Renal cortical epithelial cell (primary cell): Measurements from ENCODE around the gene NABP1. TPM values are rescaled to one million over a fixed set of nuclear protein-coding genes. Genes with fewer than 3 reads are reported as not detected.

Experiments
- DNase-seq: peaks from one replicate; pipeline ENCODE4 v3.0.0-alpha.2; 2011; ENCODE audit warnings: low read depth
- total RNA-seq: library from RNA; depleted of rRNA; stranded (reverse); fragments of >200 nt; gene quantifications from 2 replicates; pipeline ENCODE4 v1.2.3, GENCODE V29; 2014

The NABP1 gene
- total RNA-seq, 1 donor from 2014 or later = 179 TPM

DNA sequence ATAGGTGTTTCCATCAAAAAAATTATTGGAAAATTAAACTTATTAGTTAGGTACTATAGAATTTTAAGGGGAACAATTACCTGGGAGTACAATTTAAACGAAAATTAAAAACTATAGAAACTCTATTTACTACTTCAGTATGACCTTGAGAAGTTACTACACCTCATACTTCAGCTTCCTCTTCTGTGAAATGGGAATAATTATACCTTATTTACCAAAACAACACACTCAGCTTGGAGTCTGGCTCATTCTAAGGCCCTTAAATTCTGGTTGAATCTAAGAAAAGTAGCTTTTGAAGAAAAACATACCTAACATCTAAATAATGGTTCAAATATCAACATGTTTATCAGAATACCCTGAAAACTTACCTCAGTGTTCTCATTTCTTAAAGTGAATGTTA, 2.7 kb downstream of the NABP1 start:
- no peak for DNase-seq

DNA sequence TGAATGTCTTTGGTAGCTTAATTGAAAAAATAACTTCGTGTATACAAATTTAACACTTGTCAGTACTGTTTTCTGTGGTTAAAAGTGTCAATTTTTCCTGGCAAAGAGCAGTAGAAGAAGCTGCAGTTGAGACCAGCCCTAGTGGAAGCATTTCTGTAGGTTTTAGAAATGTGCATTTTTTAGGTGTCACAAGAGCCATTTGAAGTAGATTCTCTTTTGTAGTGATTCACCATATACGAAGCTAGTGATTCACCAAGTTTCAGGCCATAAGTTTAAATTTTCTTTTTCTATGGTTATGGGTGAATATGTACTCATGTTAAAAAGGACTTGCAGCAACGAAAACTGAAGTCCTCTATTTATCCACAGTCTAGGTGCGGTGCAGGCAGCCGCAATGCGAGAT, 4.2 kb downstream of the NABP1 start:
- no peak for DNase-seq

- DNase-seq = no peak
Measured at GRCh38 chr2:191686066-191686465, 8.1 kb downstream of the NABP1 start.

DNA sequence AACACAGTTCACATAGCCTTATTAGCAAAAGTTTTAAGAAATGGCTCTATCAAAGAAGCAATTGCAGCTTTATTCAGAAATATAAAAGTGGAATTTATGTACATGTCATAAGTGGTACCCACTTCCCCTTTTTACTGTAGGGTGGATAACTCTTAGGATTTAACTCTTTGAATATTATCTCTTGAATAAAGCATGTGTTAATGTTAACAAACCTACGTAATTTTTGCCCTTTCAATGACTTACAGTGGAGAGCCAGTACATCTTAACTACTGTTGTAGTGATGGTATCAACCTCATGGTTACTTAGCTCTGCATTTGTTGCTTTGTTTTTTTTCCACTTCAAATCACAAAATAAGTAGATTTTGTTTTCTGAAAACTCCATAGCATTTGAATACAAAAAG, 8.8 kb downstream of the NABP1 start:
- no peak for DNase-seq

GRCh38 chr2:191687867-191688266, 9.9 kb downstream of the NABP1 start:
- peak; percentile 69 for DNase-seq

DNA sequence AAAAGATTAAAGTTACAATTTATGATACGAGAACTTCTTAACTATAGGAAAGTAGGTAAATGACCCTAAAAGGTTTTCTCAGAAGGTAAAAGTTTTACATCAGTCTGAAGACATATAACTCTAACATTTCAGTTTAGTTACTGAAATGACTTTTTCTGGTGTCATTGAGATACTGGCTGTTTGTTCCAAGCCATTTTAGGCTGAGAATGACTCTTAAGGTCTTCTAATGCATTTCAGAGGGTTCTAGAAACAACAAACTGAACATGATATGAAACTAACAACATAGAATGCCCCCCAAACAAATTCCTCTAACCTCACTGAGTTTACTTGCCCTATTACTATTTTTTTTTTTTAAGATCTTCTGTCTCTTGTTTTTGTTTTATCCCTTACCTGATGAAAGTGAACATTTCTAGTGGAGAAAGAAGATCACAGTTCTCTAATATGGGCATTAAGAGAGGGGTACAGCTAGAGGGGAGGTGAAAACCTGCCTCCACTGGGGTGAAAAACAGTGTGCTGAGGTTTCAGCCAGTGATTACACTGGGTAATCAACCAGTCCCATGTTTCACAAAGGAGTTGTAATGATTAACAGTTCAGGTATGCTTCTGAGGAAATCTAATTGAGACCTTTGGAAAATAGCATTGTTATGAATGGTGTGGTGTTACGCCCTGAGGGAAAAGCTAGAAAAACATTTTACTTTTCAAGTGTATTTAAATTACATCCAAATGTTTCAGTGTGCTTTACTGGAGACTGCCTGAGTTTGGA, 11.2 kb downstream of the NABP1 start:
- peak; percentile 99 for DNase-seq

- no peak for DNase-seq
Measured at GRCh38 chr2:191690327-191690726, 12.4 kb downstream of the NABP1 start.

- DNase-seq = peak; percentile 93
Measured at GRCh38 chr2:191691016-191691735, 13.2 kb downstream of the NABP1 start.

DNA sequence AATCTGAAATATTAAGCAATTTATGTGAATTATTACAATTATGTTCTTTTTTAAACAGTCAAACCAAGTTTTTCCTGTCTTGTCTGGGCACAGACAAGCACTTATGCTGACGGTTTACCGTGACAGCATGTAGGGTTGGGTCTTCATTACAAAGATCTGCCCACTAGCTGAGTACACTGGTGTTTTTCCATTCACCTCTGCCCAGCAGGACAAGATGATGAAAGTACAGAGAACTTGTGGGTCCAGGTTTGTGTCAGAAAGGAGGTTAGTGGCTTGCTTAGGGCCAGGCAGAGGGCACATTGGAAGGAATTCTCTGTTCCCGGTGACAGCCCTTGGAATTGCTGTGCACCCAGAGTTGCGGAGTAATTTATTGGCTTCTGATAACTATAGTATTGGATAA, 14.0 kb downstream of the NABP1 start:
- no peak for DNase-seq

GRCh38 chr2:191692502-191693115, 14.7 kb downstream of the NABP1 start:
- no peak for DNase-seq

GRCh38 chr2:191693166-191693565, 15.2 kb downstream of the NABP1 start:
- no peak for DNase-seq

DNA sequence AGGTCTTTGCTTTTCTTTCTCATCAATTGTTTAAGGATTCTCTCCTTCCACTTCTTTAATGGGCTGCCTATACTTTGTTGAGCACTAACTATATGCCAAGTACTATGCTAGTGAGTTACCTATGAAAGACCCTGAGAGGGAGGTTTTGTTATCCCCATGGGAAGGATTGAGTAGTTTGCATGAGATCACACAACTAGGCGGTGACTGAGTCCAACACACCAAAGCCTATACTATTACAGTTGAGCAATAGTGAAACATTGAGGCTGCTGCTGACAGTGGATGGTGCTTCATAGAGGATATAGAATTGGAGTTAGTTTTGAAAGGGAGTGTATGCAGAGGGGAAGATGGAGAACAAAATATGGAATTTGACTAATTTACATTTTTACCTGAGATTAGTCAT, 15.8 kb downstream of the NABP1 start:
- DNase-seq = no peak

DNA sequence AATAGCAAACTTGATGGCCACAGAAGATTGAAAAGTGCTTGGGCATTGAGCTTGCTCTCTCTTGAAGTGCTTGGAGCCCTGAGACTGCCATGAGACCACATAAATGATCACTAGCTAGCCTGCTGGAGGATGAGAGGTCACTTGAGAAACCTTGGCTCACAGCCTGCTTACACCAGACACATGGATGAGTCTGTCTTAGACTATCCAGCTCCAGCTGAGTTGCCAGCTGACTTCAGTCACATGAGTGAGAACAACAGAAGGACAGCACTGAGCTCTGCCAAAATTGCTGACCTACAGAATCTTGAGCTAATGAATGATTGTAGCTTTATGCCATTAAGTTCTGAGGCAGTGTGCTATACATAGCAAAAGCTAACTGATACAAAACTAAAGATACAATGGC, 18.1 kb downstream of the NABP1 start:
- peak; percentile 94 for DNase-seq

- DNase-seq = no peak
Measured at GRCh38 chr2:191696966-191697365, 19.0 kb downstream of the NABP1 start.

DNA sequence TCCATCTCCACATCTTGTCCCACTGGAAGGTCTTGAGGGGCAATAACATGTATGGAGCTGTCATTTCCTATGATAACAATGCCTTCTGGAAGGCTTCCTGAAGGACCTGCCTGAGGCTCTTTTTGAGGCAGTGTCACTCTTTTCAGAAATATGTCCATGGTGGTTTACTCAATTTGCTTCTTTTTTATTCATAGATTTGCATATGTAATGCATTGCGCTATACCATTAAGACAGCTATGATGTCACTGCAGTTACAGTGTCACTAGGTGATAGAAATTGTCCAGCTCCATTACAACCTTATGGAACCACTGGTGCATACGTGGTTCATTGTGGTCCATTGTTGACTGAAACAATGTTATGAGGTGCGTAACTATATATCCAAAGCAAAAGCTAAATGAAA, 19.9 kb downstream of the NABP1 start:
- no peak for DNase-seq

DNA sequence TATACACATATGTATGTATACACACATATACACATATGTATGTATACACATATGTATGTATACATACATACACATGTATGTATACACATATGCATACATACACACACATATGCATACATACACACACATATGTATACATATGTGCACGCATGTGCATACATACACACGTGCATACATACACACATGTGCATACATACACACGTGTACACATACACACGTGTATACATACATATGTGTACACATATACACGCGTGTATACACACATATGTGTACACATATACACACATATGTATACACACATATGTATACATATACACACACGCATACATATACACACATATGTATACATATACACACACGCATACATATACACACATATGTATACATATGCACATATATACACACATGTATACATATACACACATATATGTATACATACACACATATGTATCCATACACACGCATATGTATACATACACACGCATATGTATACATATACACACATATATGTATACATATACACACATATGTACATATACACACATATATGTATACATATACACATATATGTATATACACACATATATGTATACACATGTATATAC, 21.5 kb downstream of the NABP1 start:
- DNase-seq = peak; percentile 62

GRCh38 chr2:191701029-191701428, 23.1 kb downstream of the NABP1 start:
- DNase-seq = no peak

- no peak for DNase-seq
Measured at GRCh38 chr2:191701696-191702095, 23.8 kb downstream of the NABP1 start.

- DNase-seq = peak; percentile 87
Measured at GRCh38 chr2:191703079-191703725, 25.3 kb downstream of the NABP1 start.

DNA sequence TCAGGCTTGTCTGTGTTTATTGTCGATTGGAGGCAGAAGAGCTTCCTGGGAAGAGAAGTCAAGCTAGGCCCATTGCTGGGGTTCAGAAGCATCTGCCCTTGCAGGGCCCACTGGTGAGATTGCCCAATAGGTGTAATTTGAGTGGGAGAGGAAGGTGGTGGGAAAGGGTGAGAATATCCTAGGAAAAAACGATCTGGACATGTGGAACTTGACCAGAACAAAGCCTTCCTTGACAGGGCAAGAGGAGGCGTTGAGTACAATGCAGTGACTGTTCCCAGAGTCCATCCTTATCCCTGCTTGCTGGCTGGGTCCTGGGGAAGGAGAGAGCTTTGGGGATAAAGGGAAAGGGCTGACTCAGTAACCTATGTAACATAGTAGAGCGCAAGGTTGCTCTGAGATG, 27.1 kb downstream of the NABP1 start:
- no peak for DNase-seq

DNA sequence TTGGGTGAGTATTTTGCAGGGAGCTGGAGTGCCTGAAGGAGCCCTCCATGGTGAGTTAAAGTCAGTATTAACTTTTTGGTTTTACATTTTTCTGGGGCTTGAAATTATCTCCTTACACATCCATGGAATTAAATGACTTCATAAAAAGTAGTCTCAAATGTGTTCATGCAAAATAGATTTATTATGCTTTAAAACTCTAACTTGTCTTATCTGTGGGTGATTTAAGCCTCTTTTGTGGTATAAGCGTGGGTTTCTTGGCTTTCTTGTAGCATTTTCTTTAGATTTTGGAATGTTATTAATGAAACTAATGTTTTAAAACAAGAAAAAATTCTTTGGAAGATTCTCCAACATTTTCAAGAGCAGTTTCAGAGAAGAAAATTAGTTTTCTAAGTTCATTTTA, 27.8 kb downstream of the NABP1 start:
- no peak for DNase-seq

DNA sequence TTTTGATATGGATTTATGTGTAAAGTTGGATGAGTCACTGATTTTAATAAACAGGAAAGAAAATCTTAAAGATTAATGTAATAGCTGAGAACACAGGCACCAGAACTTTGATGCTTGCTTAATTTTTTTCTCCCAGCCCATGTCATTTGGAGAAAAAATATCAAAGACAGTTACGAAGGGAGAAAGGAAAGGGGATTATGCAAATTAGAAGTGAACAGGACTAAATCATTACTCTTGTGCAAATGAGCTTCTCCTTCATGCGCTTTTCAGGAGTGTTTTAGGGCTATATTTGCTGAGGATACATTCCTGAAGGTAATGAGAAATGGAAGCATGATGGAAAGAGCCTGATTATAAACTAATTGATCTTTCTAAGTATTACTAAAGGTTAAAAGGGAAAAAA, 28.9 kb downstream of the NABP1 start:
- DNase-seq = no peak
